Measurements from ENCODE around the gene CYP1A1.
"Not testable (repeated sequence)": the region's sequence is repeated elsewhere in the genome, so short reads cannot be mapped to it uniquely, and the experiment has no call there.

The CYP1A1 gene

DNA sequence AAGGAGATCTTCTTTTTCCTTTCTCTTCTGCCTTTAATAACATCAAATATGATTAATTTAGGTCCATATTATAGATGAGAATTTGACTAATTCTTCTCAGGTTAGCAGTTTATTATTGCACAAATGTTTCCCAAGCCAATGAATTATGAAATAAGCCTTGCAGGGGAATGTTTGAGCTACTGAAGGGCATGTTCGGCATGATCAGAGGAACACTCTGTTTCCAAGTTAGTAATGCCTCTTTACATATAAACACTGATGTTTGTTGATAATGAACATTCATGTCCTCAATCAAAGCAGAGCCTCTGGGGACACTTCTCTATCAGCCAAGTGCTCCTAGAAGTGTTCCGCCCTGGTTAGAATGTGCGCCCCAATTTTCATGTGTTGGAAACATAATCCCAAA lies 10.0 kb upstream of the CYP1A1 start:
- DNase-seq: no peak

DNA sequence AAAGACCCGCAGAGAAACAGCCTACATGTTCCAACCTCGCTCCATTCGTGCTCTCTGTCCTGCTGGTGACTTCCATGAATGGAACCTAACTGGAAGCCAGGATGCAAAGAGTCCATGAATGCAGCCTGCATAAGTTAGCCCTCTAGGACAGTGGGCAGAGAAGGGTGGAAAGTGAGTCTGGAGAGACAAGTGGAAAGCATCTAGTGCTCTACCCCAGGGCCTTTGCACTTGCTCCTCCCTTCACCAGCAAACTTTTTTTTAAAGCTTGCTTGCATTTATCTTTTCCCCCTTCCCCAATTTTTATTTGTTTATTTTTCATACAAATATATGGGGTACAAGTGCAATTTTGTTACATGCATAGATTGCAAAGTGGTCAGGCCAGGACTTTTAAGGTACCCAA lies 7.9 kb upstream of the CYP1A1 start:
- no peak for DNase-seq

DNA sequence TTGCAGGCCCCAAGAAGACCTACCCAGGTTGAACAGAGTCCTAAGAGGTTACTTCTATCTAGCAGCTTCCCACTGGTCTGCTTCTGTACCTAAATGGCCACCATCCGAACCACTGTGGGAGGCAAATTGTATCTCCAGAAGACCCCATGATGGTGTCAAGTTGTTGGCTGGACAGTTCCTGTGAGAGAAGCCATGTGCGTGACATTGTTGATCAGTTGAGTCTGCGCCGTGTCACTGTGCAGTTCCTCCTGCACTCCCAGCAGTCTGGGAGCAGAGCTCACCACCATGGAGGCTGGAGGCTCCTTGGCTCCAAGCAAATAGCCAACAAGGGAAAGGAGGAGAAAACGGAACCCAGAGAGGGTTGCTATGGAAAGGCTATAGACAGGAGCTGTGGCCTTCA lies 7.5 kb upstream of the CYP1A1 start:
- DNase-seq: no peak

DNA sequence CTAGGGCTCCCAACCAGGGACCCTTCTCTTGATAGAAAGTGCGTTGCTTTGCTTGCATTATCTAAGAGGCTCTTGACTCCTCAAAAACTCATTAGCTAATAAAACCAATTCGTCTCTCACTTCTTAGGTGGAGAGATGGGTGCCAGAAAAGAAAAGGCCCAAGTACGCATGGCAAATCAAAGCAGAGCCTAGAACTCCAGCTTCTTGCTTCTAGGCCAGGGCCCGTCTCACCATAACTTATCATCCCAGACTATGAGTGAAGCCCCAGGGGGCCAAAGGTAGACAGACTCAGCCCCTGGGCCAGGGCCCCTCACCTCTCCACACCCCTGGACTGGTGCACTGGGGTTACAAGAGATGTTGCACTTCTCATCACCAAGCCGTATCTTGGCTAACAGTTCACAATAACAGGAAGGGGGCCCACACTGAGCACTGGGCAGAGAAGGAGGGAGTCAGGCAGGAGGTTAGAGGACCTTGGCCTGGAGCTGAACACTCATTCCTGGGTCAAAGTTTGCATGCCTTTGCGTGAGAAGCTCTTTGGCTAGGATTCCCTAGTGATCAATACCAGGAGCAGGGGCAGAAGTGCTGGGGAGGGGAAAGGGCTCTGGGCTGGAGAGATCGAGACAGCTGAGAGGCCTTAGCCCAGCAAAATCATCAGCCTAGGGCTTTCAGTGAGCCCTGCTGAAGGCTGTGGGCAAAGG lies 5.4 kb upstream of the CYP1A1 start:
- DNase-seq: no peak

DNA sequence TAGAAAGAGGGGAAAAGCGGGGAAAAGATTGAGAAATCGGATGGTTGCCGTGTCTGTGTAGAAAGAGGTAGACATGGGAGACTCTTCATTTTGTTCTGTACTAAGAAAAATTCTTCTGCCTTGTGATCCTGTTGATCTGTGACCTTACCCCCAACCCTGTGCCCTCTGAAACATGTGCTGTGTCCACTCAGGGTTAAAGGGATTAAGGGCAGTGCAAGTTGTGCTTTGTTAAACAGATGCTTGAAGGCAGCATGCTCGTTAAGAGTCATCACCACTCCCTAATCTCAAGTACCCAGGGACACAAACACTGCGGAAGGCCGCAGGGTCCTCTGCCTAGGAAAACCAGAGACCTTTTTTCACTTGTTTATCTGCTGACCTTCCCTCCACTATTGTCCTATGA lies 4.0 kb upstream of the CYP1A1 start:
- DNase-seq: not testable (repeated sequence)

DNA sequence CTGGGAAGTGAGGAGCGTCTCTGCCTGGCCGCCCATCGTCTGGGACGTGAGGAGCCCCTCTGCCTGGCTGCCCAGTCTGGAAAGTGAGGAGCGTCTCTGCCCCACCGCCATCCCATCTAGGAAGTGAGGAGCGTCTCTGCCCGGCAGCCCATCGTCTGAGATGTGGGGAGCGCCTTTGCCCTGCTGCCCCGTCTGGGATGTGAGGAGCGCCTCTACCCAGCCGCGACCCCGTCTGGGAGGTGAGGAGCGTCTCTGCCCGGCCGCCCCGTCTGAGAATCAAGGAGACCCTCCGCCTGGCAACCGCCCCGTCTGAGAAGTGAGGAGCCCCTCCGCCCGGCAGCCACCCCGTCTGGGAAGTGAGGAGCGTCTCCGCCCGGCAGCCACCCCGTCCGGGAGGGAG lies 3.4 kb upstream of the CYP1A1 start:
- not testable (repeated sequence) for DNase-seq

DNA sequence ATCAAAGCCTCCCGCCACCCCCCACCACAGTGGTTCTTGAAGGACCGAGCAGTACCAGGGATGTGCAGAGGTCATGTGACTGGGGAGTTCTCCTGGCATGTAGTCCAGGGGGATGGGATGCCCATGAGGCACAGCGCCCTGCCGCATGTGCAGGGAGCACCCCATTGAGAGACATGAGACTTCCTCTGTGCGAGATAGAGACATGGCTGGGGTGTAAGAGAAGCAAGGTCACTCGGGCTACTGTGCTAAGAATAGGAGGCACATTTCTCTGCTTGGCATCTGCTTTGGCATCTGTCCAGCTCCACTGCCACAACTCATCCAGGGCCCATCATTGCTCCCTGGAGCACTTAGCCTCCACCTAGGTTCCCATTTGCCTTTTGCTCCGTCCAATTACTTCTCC lies 2.4 kb upstream of the CYP1A1 start:
- no peak for DNase-seq

DNA sequence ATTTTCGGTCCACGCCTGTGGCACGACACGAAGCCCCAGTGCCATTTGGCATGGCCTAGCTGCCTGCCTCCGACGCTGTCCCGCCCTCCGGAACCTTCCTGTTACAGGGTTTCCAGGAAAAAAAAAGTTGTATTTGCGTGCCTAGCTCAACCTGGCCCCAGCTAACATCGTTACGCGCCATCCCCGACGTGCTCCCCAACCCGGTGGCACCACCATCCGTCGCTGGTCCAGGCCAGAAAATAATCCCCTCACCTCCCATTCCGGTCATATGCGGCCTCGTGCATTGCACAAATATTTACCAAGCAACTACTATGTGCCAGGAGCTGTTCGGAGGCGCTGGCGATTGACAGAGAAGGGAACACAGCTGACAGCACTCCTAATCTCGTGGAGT lies 1.4 kb upstream of the CYP1A1 start:
- no peak for DNase-seq

DNA sequence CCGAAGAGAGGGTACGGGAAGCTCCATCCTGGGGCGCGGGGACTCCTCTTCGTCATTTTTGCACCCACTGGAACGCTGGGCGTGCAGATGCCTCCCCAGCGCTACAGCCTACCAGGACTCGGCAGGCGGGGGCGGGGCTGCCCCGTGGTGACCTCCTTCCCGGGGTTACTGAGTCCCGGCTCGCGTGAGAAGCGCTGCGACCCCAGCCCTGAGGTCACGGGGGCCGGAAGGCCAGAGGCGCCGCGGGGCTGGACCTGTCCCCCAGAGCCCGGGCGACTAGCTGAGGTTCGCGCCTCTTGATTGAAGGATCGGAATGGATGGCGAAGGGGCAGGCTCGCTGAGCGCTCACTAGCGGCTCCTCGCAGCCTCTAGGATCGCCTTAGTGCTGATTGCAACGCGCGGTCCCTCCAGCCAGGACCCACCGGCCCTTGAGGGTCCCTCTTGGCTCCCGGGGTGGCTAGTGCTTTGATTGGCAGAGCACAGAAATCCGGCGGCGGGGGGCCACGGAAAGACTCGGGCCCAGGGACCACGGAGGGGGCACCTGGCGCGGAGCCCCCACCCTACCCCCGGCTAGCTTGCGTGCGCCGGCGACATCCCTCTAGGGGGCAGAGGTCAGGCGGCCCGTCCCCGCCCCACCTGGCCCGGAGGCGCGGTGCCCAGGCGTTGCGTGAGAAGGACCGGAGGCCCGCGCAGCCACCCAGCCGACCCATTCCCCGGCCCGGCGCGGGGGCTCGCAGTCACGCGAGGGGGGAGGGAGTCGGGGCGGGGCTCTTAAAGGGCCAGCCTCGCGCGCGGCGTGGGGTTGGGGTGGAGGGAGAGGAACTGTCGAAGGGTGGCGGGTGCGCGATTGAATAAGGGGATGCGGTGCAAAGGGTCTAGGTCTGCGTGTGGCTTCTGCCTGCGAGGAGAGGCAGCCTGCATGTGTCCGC lies 781 bp upstream of the CYP1A1 start:
- DNase-seq: no peak

DNA sequence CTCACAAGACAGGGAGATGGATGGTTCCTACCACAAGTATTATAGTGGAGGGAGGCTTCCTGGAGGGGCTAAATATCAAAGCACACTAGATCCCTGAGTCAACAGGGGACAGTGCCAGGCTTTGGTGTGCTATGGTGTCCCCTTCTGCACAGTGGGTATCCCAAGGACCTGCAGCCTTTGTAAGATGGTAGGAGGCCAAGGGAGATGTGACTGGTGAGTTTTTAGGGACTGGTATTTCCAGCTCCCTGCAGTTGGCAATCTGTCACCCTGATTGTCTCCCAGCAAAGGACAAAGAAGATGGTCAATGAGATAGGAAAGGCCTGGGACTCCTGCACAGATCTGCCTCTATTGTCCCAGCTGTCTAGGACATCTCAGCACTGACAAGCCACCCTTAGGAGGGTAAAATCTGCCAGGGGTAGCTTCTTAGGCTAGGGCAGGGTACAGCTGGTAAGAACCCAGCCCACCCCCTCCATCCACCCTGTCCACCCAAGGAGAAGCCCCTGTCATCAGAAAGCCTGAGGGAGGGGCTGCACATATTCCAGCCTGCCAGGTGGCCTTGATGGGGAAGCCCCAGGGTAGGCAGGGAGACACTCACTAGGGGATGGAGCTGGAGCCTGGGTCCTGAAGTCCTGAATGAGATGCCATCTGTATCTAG lies 631 bp downstream of the CYP1A1 start:
- no peak for DNase-seq

DNA sequence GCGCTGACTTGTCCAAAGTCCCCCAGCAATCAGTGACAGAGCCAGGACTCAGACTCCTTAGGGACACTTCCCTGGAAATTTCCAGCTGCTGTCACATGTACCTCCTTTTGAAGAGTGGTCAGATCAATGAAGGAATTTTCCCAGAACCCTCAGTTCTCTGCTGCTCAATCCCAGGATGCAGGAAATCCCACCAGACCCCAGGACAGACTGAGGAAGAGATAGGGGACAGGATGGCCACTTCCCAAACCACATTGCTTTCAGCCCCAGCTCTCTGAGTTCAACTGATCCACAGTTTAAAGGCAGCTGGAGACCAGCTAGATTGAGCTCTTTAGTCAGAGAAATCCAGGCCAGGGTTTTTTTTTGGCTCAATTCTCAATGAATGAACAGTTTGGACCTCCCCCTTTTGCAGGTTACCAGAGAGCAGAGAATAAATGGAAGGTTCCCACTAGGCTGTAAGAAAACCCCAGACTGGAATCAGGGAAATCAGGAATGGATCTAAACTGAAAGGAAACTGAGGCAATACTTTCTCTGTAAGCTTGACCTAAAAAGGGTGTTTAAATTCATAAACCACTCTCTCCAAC lies 1.5 kb downstream of the CYP1A1 start:
- peak; percentile 2 to 36 for DNase-seq

DNA sequence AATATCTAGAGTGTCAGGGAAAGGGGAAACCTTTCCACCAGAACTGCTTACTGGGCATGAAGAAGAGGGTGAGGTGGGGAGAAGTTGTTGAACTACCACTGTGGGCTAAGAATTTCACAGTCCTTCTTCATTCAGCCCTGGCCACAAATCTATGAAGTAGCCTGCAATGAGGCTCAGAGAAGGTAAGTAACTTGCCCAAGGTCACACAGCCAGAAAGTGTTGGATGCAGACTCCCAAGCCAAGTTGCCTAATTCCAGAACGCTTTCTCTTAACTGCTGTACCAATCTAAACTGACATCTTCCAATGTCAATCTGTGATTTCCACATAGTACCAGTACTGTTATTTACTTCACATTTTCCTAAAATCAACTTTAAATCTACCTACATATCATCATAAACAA lies 2.1 kb downstream of the CYP1A1 start:
- no peak for DNase-seq

DNA sequence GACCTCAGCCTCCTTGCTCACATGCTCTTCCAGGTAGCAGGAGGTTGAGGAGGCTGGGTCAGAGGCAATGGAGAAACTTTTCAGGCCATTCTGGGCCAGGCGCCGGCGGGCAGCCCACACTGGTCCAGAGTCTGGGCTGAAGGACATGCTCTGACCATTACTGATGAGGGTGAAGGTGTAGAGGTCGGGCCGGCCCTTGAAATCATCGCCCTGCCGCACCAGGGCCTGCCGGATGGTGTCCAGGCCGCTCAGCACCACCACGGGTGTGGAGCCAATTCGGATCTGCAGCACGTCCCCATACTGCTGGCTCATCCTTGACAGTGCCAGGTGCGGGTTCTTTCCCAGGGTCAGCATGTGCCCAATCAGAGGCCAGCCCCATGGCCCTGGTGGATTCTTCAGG lies 2.7 kb downstream of the CYP1A1 start:
- DNase-seq: no peak

DNA sequence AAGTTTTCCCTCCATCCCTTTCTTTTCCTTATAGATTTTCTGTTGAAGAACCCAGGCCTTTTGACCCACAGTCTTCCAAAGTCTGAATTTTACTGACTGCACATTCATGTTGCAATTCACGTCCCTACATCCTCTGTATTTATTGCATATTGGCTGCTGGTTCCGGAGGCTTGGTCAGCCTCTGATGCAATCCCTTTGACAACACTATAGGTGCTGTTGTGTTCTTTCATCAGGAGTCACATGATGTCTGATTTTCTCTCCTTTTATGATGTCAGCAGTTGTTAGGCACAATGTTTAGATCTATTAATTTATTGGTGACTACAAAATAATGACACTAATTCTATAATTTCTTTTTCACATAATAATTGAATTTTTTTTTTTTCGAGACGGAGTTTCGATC lies 8.7 kb downstream of the CYP1A1 start:
- no peak for DNase-seq

DNA sequence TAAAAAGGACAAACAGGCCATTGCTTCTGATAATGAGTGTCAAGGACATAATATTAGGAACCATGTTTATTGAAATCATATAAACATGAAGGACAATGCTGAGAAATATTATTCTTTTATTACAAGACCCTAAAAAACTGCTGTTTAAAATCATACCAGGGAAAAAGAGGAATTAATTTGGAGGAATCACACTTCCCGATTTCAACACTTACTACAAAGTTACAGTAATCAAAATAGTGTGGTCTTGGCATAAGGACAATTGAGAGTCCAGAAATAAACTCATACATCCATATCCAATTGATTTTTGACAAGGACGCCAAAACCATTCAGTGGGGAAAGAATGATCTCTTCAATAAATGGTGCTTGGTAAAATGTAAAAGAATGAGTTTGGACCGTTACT lies 13.0 kb downstream of the CYP1A1 start:
- DNase-seq: no peak

DNA sequence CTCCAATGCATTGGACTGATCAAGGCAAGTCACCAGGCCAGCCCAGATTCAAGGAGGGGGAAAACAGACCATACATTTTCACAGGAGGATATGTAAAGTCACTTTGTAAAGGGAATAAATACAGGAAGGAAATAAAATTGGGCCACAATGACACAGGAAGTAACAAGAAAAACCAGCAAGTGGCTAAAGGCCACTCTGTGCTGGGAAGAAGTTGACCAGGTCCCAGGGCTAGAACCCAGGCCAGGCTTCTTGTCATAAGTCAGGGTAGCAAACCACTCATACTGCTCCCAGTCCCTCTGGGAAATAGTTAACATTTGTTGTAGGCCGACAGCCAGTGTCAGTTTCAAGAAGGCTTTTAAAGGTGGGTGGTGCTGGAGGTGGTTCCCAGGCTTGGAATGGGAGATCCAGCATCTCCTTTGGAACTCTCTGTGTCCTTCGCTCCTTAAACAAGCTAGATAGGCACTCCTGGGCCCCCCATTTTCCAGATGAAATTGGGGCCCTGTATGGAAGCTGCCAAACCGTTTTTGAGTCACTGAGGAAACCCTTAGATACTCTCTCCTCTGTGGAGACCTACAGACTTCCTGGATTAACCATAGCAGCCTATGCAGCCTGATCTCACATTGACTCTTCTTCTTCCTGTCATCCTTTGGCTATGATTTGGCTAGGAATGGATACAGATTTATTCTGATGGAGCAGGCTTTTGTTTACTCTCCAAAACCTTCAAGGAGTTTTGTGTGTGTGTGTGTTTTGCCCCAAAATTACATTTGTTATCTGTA lies 14.8 kb downstream of the CYP1A1 start:
- no peak for DNase-seq

DNA sequence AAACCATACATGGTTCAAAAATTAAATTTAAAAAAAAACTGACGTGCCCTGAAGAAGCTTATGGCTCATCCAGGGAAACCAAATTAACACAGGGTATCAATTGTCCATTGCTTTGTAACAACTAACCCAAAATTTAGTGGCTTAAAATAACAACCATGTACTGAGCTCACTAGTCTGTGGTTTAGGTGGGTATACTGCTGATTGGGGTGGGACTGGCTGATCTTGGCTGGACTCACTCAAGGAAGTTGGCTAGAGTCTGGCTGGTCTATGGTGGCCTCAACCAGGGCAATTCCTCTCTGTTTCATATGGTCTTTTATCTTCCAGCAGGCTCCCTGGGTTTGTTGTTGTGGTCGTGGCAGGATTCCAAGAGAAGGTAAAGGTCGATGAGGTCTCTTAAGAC lies 15.4 kb downstream of the CYP1A1 start:
- no peak for DNase-seq

DNA sequence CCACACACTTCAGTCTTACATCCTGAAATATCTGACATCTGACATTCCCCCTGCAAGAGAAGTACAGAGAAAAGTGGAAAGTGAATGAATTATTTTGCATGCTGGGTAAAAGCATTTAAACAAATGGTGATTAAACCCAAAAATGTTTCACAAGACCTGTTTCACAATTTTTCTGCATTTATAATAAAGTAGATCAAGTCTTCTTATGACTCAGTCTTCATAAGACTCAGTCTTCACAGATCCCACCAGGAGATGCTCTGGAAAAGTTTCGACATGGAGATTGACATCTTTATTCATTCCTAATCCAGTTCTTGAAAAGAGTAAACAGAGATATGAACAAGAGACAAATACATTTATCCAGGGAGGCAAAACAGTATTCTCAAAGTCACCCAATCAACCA lies 16.3 kb downstream of the CYP1A1 start:
- DNase-seq: no peak

DNA sequence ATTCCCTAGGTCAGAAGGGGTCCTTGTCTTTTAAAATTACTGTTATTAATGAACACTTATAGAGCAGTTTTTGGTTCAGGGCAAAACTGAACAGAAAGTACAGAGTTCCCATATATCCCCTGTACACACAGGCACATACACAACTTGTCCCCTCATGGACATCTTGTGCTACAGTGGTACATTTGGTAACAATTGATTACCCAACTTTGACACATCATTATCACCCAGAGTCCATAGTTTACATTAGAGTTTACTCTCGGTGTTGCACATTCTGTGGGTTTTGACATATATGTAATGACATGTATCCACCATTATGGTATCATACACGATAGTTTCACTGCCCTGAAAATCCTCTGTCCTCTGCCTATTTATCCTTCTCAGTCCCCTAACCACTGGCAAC lies 28.5 kb downstream of the CYP1A1 start:
- DNase-seq: no peak

DNA sequence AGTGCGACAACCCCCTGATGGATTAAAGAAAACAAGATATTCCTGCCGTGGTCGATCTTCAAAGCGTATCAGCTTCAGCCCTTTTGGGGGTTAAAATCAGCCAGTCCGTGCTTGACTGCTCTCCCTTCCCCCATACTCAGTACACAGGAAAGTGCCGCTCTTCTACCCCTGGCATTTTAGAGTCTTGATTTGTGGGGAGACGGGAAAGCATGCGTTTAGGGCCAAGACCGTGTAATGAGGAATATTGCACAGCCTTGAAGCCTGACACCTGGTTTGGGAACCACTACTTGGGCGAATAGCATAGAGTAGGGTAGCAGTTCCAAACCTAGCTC lies 29.0 kb downstream of the CYP1A1 start:
- no peak for DNase-seq

DNA sequence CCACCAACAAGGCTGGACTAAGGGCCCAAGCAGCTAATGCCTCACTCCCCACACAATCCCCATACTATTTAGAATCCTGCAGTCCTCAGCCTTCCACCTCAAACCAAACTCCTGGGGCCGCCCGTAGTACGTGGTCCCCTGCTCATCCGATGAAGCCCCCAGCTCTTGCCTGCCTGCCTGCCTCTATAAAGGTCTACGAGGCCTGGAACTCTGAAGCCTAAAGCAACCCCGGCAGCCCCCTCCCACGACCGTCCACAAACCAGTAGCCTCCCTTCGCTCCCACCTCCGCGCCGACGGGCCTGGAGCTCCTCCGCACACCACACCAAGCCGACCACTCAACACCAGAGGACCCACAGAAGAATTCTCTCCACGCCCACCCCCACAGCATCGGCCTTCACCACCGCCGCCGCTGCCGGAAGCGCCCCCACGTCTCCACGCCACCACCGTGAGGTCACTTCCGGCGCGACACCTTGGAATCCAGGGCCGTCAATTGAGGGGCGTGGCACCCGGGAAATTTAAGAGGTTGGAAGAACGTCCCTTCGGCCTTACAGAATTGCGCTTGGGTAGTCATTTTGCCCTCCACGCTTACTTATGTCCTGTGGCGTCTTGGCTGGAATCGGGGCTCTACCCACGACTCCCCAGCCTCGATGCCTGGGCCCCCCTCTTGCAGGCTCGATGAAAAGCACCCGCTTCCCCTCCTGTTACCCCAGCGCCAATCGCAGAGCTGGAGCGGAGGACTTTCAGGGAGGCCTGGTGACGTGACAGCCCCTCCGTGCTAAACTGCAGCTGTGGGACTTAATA lies 29.5 kb downstream of the CYP1A1 start, which contains the start of gene EDC3:
Gene EDC3 (minus strand): TSS at position 428 of the 801 bp plus-strand sequence. CDS start 20,900 bp downstream, outside the sequence.
- peak in 1 of 2 experiments; percentile 63 for DNase-seq

DNA sequence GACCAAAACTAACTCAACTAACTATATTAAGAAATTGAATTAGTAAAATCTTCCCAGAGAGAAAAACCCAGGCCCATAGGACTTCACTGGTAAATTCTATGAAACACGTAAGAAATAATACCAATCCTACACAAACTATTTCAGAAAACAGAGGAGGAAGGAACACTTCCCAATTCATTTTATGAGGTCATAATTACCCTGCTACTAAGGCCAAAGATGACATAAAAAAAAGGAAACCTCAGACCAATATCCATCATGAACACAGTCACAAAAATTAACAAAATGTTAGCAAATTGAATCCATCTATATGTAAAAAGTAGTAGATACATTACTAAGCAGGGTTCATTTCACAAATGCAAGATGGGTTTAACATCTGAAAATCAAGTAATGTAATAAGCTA lies 33.0 kb downstream of the CYP1A1 start:
- no peak for DNase-seq

All from cerebellar nuclear complex (tissue), 1 donor.